ENCODE results near the gene MMAB. TPM values are rescaled to one million over a fixed set of nuclear protein-coding genes. Genes with fewer than 3 reads are reported as not detected.

MMAB gene
- total RNA-seq, 2 donors from 2014 or later, result 59.1 to 76.6 TPM

DNA sequence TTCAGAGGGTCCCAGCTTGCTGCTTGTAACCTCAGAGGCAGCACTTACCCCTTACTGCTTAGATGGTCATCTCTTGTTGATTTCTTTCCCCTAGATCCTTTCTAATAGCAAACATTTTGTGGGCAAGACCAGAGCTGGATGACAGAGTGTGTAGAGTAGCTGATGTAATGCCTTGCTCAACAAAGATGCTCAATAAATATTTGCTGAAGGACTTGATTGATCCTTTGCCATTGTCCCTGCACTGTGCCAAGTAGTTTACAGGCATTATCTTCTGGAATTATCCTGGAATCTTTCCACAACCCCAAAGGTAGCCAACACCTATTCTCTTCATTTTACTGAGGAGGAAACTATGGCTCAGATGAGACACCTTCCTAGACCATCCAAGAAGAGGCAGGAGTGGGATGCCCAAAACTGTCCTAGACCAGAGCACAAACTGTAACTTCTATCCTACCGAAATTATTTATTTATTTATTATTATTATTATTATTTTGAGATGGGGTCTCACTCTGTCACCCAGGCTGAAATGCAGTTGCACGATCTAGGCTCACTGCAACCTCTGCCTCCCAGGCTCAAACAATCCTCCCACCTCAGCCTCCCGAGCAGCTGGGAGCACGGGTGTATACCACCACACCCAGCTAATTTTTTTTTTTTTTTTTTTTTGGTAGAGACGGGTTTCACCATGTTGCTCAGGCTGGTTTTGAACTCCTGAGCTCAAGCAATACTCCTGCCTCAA lies 1.4 kb downstream of the MMAB start:
- intact Hi-C loops (cut with DNase I), result no loop called here
- Histone ChIP-seq H3K27me3 (no peaks in the 10 kb centered on the region), H3K9ac (ENCODE audit: low read depth in 2 of 2, low read length in 2 of 2) (no peak overlapping the region), H3K4me1 (no peaks in the 10 kb centered on the region), H3K27ac (no peak overlapping the region), H3K36me3 (peaks cover 5% of the 10 kb centered on the region), H3K9me3 (no peaks in the 10 kb centered on the region), H3K4me3 (no peak overlapping the region)
- DNase-seq, result no peak
- TF ChIP-seq, protein P1, sequence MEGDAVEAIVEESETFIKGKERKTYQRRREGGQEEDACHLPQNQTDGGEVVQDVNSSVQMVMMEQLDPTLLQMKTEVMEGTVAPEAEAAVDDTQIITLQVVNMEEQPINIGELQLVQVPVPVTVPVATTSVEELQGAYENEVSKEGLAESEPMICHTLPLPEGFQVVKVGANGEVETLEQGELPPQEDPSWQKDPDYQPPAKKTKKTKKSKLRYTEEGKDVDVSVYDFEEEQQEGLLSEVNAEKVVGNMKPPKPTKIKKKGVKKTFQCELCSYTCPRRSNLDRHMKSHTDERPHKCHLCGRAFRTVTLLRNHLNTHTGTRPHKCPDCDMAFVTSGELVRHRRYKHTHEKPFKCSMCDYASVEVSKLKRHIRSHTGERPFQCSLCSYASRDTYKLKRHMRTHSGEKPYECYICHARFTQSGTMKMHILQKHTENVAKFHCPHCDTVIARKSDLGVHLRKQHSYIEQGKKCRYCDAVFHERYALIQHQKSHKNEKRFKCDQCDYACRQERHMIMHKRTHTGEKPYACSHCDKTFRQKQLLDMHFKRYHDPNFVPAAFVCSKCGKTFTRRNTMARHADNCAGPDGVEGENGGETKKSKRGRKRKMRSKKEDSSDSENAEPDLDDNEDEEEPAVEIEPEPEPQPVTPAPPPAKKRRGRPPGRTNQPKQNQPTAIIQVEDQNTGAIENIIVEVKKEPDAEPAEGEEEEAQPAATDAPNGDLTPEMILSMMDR (IDR thresholded peaks at IDR 0.05), result no peak

DNA sequence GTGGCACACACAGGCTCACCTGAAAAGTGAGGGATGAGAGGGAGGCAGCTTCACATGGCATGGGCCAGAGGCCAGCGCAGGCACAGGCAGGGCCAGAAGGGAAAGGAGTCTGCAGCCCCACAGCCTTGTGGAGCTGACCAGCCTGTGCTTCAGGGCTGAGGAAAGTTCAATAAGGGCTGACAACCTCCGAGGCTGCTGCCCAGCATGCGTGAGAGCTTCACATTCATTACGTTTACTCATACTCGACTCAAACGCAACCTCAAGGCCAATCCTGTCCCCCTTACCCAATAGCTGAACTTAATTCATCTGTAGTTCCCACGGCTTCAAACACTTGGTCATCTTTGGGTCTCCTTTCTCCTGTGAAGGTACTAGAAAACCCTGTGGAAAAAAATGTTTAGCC lies 4.8 kb downstream of the MMAB start:
- Histone ChIP-seq H3K9me3 (no peaks in the 10 kb centered on the region), H3K27ac (no peak overlapping the region), H3K4me3 (no peak overlapping the region), H3K27me3 (no peaks in the 10 kb centered on the region), H3K36me3 (no peaks in the 10 kb centered on the region), H3K9ac (ENCODE audit: low read depth in 2 of 2, low read length in 2 of 2) (no peak overlapping the region), H3K4me1 (no peaks in the 10 kb centered on the region)
- intact Hi-C loops (cut with DNase I), result no loop called here
- DNase-seq, result no peak
- TF ChIP-seq, protein P1 (IDR thresholded peaks at IDR 0.05), result no peak

DNA sequence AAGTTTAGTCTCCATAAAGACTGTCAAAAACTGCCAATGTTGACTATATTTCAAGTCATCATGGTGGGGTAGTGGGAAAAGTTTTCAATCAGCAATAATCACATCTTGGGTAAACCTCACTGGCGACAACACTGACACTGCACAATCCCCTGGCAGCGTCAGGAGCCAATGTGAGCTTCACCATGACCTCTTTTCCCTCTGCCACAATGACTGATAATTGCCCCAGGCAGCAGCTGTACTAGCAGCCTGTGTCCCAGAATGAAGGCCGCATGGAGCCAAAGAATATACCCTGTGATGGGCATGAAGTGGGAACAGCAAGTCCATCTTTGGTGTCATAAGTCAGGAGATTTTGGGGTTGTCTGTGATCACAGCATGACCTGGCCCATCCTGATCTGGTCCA lies 5.3 kb downstream of the MMAB start:
- Histone ChIP-seq H3K27me3 (no peaks in the 10 kb centered on the region), H3K36me3 (no peaks in the 10 kb centered on the region), H3K9me3 (no peaks in the 10 kb centered on the region), H3K9ac (ENCODE audit: low read depth in 2 of 2, low read length in 2 of 2) (no peak overlapping the region), H3K27ac (no peak overlapping the region), H3K4me1 (no peaks in the 10 kb centered on the region), H3K4me3 (no peak overlapping the region)
- TF ChIP-seq, protein P1 (IDR thresholded peaks at IDR 0.05), result no peak
- no peak for DNase-seq
- intact Hi-C loops (cut with DNase I), result no loop called here

DNA sequence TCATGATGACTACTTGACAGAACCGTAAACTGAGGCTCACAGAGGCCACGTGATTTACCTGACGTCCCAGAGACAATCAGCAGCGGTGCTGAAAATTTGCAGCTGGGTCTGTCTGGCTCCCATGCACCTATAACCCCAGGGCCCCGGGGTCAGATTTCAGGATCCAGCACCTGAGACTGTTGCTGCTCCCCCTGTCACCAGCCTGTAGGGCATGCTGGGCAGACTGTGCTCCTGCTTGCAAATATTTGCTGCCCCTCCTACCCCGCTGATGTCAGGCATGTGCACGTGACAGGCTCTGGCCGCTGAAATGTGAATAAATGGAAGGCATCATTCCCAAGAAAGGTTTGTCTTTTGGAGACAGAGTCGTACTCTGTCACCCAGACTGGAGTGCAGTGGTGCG lies 6.0 kb downstream of the MMAB start:
- Histone ChIP-seq H3K9ac (ENCODE audit: low read depth in 2 of 2, low read length in 2 of 2) (no peak overlapping the region), H3K4me3 (no peak overlapping the region), H3K36me3 (no peaks in the 10 kb centered on the region), H3K27ac (no peak overlapping the region), H3K4me1 (no peaks in the 10 kb centered on the region), H3K27me3 (no peaks in the 10 kb centered on the region), H3K9me3 (no peaks in the 10 kb centered on the region)
- TF ChIP-seq, protein P1 (IDR thresholded peaks at IDR 0.05), result no peak
- intact Hi-C loops (cut with DNase I), result no loop called here
- no peak for DNase-seq

DNA sequence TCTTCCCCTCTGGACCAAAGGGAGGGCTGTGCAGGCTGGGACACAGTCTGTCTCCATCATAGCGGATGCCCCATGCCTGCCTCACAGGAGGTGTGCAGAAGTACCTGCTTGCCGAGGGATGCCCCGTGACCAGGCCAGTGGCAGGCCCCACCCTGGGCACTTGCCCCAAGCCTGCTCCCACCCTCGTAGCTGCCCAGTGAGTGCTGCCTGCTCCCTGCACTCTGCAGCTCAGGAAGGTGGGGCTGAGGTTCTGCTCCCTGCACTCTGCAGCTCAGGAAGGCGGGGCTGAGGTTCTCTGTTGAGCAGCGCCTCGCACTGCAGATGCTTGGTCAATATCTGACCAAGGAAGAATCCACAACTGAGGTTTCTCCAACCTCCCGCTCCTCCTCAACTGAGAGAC lies 6.9 kb downstream of the MMAB start:
- H3K36me3 ChIP-seq, result no peaks in the 10 kb centered on the region

More for the DNA sequence above, 6.9 kb downstream of the MMAB start:
- TF ChIP-seq, protein P1 (IDR thresholded peaks at IDR 0.05), result no peak
- H3K4me3 ChIP-seq, result no peak overlapping the region
- DNase-seq, result no peak
- no peak overlapping the region for H3K27ac ChIP-seq
- intact Hi-C loops (cut with DNase I), result no loop called here
- no peak overlapping the region for H3K9ac ChIP-seq (ENCODE audit: low read depth in 2 of 2, low read length in 2 of 2)
- no peaks in the 10 kb centered on the region for H3K9me3 ChIP-seq
- no peaks in the 10 kb centered on the region for H3K4me1 ChIP-seq
- no peaks in the 10 kb centered on the region for H3K27me3 ChIP-seq
